ENCODE data around the gene HCAR2. TPM values are rescaled to one million over a fixed set of nuclear protein-coding genes. Genes with fewer than 3 reads are reported as not detected.
A peak's percentile ranks its signal among the peaks of the same experiment; 100 is the strongest.

The HCAR2 gene
- total RNA-seq, 1 donor from 2014 or later, result not detected

- no peak for TF ChIP-seq CTCF (conservative IDR thresholded peaks at IDR 0.05; ENCODE audit: low read depth, low read length)
- DNase-seq (ENCODE audit: low read depth), result no peak
Measured at GRCh38 chr12:122740351-122740750, 37.2 kb upstream of the HCAR2 start.

GRCh38 chr12:122738571-122738970 is 35.4 kb upstream of the HCAR2 start:
- no peak overlapping the region for H3K4me3 ChIP-seq (ENCODE audit: low read depth, low read length)
- no peak for TF ChIP-seq CTCF (conservative IDR thresholded peaks at IDR 0.05; ENCODE audit: low read depth, low read length)
- no peak for DNase-seq (ENCODE audit: low read depth)

More at GRCh38 chr12:122740351-122740750, 37.2 kb upstream of the HCAR2 start:
- no peak overlapping the region for H3K4me3 ChIP-seq (ENCODE audit: low read depth, low read length)

- DNase-seq (ENCODE audit: low read depth), result no peak
- H3K4me3 ChIP-seq (ENCODE audit: low read depth, low read length), result no peak overlapping the region
- no peak for TF ChIP-seq CTCF (conservative IDR thresholded peaks at IDR 0.05; ENCODE audit: low read depth, low read length)
Measured at GRCh38 chr12:122732611-122733010, 29.5 kb upstream of the HCAR2 start.

- no peak for DNase-seq (ENCODE audit: low read depth)
- H3K4me3 ChIP-seq (ENCODE audit: low read depth, low read length), result no peak overlapping the region
- no peak for TF ChIP-seq CTCF (conservative IDR thresholded peaks at IDR 0.05; ENCODE audit: low read depth, low read length)
Measured at GRCh38 chr12:122732170-122732569, 29.0 kb upstream of the HCAR2 start.

GRCh38 chr12:122730215-122731014 is 27.3 kb upstream of the HCAR2 start, which contains the start of gene HCAR1:
HCAR1 (minus strand) TSS chr12:122730844; CDS start chr12:122730339, 505 bp downstream.
- DNase-seq (ENCODE audit: low read depth), result no peak
- peak within 1 kb of the TSS; percentile 60 for H3K4me3 ChIP-seq (ENCODE audit: low read depth, low read length)
- peak; percentile 23 for TF ChIP-seq CTCF (conservative IDR thresholded peaks at IDR 0.05; ENCODE audit: low read depth, low read length)

- no peak for TF ChIP-seq CTCF (conservative IDR thresholded peaks at IDR 0.05; ENCODE audit: low read depth, low read length)
- DNase-seq (ENCODE audit: low read depth), result no peak
- peak overlapping the region; percentile 60 for H3K4me3 ChIP-seq (ENCODE audit: low read depth, low read length)
Measured at GRCh38 chr12:122729583-122730214, 26.5 kb upstream of the HCAR2 start.
